ENCODE data around the gene ZDHHC7. TPM values are rescaled to one million over a fixed set of nuclear protein-coding genes. Genes with fewer than 3 reads are reported as not detected.

The ZDHHC7 gene
- total RNA-seq, 1 experiment from 2014 or later = 39.1 TPM

DNA sequence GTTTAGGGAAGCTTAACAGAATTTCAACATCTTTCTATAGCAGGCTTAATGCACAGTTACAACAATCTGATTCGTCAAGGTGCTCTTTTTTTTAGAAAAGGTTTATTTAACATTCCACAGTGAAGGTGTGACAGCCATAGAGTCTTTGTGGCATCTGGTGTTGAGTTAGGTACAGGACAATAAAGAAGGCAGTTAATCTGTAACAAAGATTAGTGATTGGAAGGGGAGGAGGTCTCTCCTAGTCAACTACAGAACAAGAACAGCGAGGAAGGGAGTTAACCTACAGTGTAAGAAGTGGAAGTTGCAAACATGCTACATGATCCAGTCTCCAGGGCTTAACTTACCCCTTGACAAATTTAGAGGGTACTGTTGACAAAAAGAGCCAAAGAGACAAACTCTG is 3.0 kb upstream of the ZDHHC7 start:
- no peak overlapping the region for H3T11ph ChIP-seq (ENCODE audit: low read length)
- H4K5ac ChIP-seq (ENCODE audit: insufficient read length, low read depth, low read length) = no peak overlapping the region
- H2BK15ac ChIP-seq (ENCODE audit: low read depth, low read length) = no peak overlapping the region
- no peak for DNase-seq
- no peak overlapping the region for H3K18ac ChIP-seq (ENCODE audit: insufficient read length, low read depth, low read length)
- H4K20me1 ChIP-seq (ENCODE audit: control insufficient read depth, insufficient read depth, insufficient read length) = no peaks in the 10 kb centered on the region
- peaks cover 20% of the 10 kb centered on the region for H3K27me3 Mint-ChIP-seq (ENCODE audit: low read depth)
- no peaks in the 10 kb centered on the region for H3K9me3 Mint-ChIP-seq
- H3K4me2 ChIP-seq (ENCODE audit: insufficient read depth, insufficient read length, low read length) = no peak overlapping the region
- H2AK5ac ChIP-seq (ENCODE audit: insufficient read length, low read length) = no peak overlapping the region
- H3K79me2 ChIP-seq (ENCODE audit: insufficient read depth, low read length) = peaks cover 9% of the 10 kb centered on the region; the same call in 1 of the 2 replicates
- TF ChIP-seq, protein P1, sequence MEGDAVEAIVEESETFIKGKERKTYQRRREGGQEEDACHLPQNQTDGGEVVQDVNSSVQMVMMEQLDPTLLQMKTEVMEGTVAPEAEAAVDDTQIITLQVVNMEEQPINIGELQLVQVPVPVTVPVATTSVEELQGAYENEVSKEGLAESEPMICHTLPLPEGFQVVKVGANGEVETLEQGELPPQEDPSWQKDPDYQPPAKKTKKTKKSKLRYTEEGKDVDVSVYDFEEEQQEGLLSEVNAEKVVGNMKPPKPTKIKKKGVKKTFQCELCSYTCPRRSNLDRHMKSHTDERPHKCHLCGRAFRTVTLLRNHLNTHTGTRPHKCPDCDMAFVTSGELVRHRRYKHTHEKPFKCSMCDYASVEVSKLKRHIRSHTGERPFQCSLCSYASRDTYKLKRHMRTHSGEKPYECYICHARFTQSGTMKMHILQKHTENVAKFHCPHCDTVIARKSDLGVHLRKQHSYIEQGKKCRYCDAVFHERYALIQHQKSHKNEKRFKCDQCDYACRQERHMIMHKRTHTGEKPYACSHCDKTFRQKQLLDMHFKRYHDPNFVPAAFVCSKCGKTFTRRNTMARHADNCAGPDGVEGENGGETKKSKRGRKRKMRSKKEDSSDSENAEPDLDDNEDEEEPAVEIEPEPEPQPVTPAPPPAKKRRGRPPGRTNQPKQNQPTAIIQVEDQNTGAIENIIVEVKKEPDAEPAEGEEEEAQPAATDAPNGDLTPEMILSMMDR (conservative IDR thresholded peaks at IDR 0.05) = no peak
- H3K23ac ChIP-seq (ENCODE audit: insufficient read length, low read depth, low read length) = no peak overlapping the region
- H3K4me1 Mint-ChIP-seq = peaks cover 7 to 14% of the 10 kb centered on the region in 2 experiments
- peaks cover 7% of the 10 kb centered on the region for H3K79me1 ChIP-seq (ENCODE audit: insufficient read depth, low read depth, low read length, poor library complexity, severe bottlenecking)
- H4K91ac ChIP-seq (ENCODE audit: insufficient read length, low read depth, low read length) = no peak overlapping the region
- H3K27me3 ChIP-seq (ENCODE audit: insufficient read depth, low read length) = no peaks in the 10 kb centered on the region
- H3K4me1 ChIP-seq (ENCODE audit: insufficient read depth, low read length) = peaks cover 3% of the 10 kb centered on the region; the same call in 1 of the 2 replicates
- H2AFZ ChIP-seq (ENCODE audit: low read length) = no peak overlapping the region
- H2BK20ac ChIP-seq (ENCODE audit: low read depth, low read length, poor library complexity, severe bottlenecking) = no peak overlapping the region
- no peak overlapping the region for H3K27ac Mint-ChIP-seq
- no peak overlapping the region for H4K8ac ChIP-seq (replicated peaks; ENCODE audit: insufficient read length, low read depth, low read length)
- no peak overlapping the region for H3K9ac ChIP-seq (ENCODE audit: extremely low read depth, insufficient read length, low read length)
- WGBS (ENCODE audit: extremely low coverage, insufficient read length, low lambda C conversion rate) = no CpG with 5 or more reads among the region's 2 CpGs
- no peak overlapping the region for H2BK12ac ChIP-seq (ENCODE audit: insufficient read length, low read depth, low read length)
- H3K36me3 Mint-ChIP-seq (ENCODE audit: insufficient read depth in 1 of 3, low read depth in 3 of 3) = no peaks in the 10 kb centered on the region; a peak in 1 of 7 replicates
- no peak overlapping the region for H2BK5ac ChIP-seq (ENCODE audit: insufficient read length, low read length)
- no peak overlapping the region for H3K4ac ChIP-seq (ENCODE audit: low read depth, low read length)
- no peak overlapping the region for H3K27ac ChIP-seq (ENCODE audit: insufficient read length, low read depth, low read length)
- no peak overlapping the region for H3K4me3 Mint-ChIP-seq
- no peak overlapping the region for H3K14ac ChIP-seq (ENCODE audit: insufficient read depth, low read length)
- no peak overlapping the region for H2BK120ac ChIP-seq (ENCODE audit: low read depth, low read length, poor library complexity, severe bottlenecking)
- H3K56ac ChIP-seq (ENCODE audit: insufficient read length, low read depth, low read length) = no peak overlapping the region
- peaks cover 7% of the 10 kb centered on the region for H3K23me2 ChIP-seq (ENCODE audit: insufficient read length, low read depth, low read length, poor library complexity, severe bottlenecking)
- H3K9me3 ChIP-seq (ENCODE audit: control insufficient read depth, low read depth, low read length) = no peaks in the 10 kb centered on the region

Data from H9 (cell line).